CD8-positive, alpha-beta memory T cell (primary cell): ENCODE measurements around the gene GDPD3. TPM values are rescaled to one million over a fixed set of nuclear protein-coding genes. Genes with fewer than 3 reads are reported as not detected.

Source experiments
- CTCF ChIA-PET: fragments of 350-600 bp; sonication (Branson Sonifier 250); formaldehyde crosslinking; loops from one replicate; lab custom pipeline; 2021; ENCODE audit warnings: antibody characterized with exemption; lab: Charles Lee
- POLR2A ChIA-PET: fragments of 350-600 bp; sonication (Branson Sonifier 250); formaldehyde crosslinking; loops from one replicate; lab custom pipeline; 2021; ENCODE audit warnings: antibody characterized with exemption; lab: Charles Lee
- DNase-seq, 5 donors: peaks; one replicate each; pipeline versions ENCODE4 v3.0.0 to v3.0.0-alpha.2; 2020 to 2022; ENCODE audit warnings: mixed read lengths in 1 of 5
- H3K27ac ChIP-seq: one replicate; pipeline ENCODE4 v1.7.0; 2013; ENCODE audit warnings: low read depth, mild to moderate bottlenecking, low read length, moderate library complexity
- H3K27me3 ChIP-seq: 2 replicates; pipeline ENCODE4 v1.7.0; 2013; ENCODE audit warnings: low read length, mild to moderate bottlenecking; ENCODE audit not compliant: insufficient read depth, poor library complexity, severe bottlenecking
- H3K36me3 ChIP-seq: 2 replicates; pipeline ENCODE4 v1.7.0; 2013; ENCODE audit warnings: mild to moderate bottlenecking, low read length, moderate library complexity; ENCODE audit not compliant: insufficient read depth
- H3K4me1 ChIP-seq: 2 replicates; pipeline ENCODE4 v1.7.0; 2013; ENCODE audit warnings: mild to moderate bottlenecking, low read length, moderate library complexity; ENCODE audit not compliant: insufficient read depth
- H3K4me3 ChIP-seq: 2 replicates; pipeline ENCODE4 v1.7.0; 2013; ENCODE audit warnings: mild to moderate bottlenecking, low read length
- H3K9me3 ChIP-seq: 2 replicates; pipeline ENCODE4 v1.7.0; 2013; ENCODE audit warnings: mild to moderate bottlenecking, low read length
- H3K27ac Mint-ChIP-seq, 8 donors: one replicate each; pipeline ENCODE4 v1.8.0; 2020 to 2021; ENCODE audit warnings: mixed read lengths in 8 of 8, mild to moderate bottlenecking in 6 of 8, inconsistent platforms in 3 of 8, moderate library complexity in 3 of 8
- H3K27me3 Mint-ChIP-seq, 2 donors: one replicate each; pipeline ENCODE4 v1.8.0; 2020 to 2021; ENCODE audit warnings: mixed read lengths in 2 of 2, mild to moderate bottlenecking in 1 of 2, moderate library complexity in 1 of 2
- H3K36me3 Mint-ChIP-seq, 3 donors: one replicate each; pipeline ENCODE4 v1.8.0; 2020 to 2021; ENCODE audit warnings: mixed read lengths in 3 of 3, inconsistent platforms in 1 of 3, mild to moderate bottlenecking in 1 of 3
- H3K4me1 Mint-ChIP-seq, 3 donors: one replicate each; pipeline ENCODE4 v1.8.0; 2020 to 2021; ENCODE audit warnings: mixed read lengths in 3 of 3, inconsistent platforms in 1 of 3, mild to moderate bottlenecking in 1 of 3
- H3K4me3 Mint-ChIP-seq, 7 donors: one replicate each; pipeline ENCODE4 v1.8.0; 2020 to 2021; ENCODE audit warnings: mixed read lengths in 7 of 7, mild to moderate bottlenecking in 6 of 7, moderate library complexity in 4 of 7, inconsistent platforms in 2 of 7
- H3K9me3 Mint-ChIP-seq, 5 donors: one replicate each; pipeline ENCODE4 v1.8.0; 2020 to 2022; ENCODE audit warnings: mixed read lengths in 5 of 5, mild to moderate bottlenecking in 3 of 5, moderate library complexity in 2 of 5, inconsistent platforms in 1 of 5
- polyA plus RNA-seq: library from polyadenylated mRNA; unstranded; fragments of 300-500 nt; fragmentation: Illumina TruSeq; gene quantifications from one replicate; pipeline ENCODE4 v1.2.3, GENCODE V29; 2021
- total RNA-seq, 2 experiments: library from RNA; stranded (reverse); gene quantifications; one replicate each; pipeline ENCODE4 v1.2.3, GENCODE V29; 2021

GDPD3 gene
- total and polyA plus RNA-seq, 3 experiments from 2014 or later: 4.7 to 5.3 TPM; not detected in 1

GRCh38 chr16:30145657-30146056 lies 32.3 kb upstream of the GDPD3 start:
- Histone ChIP-seq H3K36me3 (no peaks in the 10 kb centered on the region), H3K4me1 (peaks cover 8% of the 10 kb centered on the region), H3K9me3 (no peaks in the 10 kb centered on the region), H3K27ac (no peak overlapping the region), H3K27me3 (no peaks in the 10 kb centered on the region), H3K4me3 (no peak overlapping the region)
- no peak overlapping the region for H3K4me3 Mint-ChIP-seq
- peaks cover 9 to 13% (median 12%) of the 10 kb centered on the region in 3 donors for H3K4me1 Mint-ChIP-seq
- peak overlapping the region in 2 of 8 donors; percentile 22 to 34 for H3K27ac Mint-ChIP-seq
- peaks cover 0 to 2% of the 10 kb centered on the region in 2 donors for H3K27me3 Mint-ChIP-seq
- ChIA-PET POLR2A (no interaction called here), CTCF (interaction anchor here (0.9 to 1.3 kb wide), 2 partner anchors 37 to 197 kb away, joined by 3 read pairs; partner anchors contain the start of gene CORO1A)
- DNase-seq: no peak
- peaks cover 4 to 15% (median 11%) of the 10 kb centered on the region in 5 donors for H3K9me3 Mint-ChIP-seq
- peaks cover 0 to 6% (median 2%) of the 10 kb centered on the region in 3 donors for H3K36me3 Mint-ChIP-seq

- H3K4me1 Mint-ChIP-seq: peaks cover 11 to 16% (median 14%) of the 10 kb centered on the region in 3 donors
- CTCF ChIA-PET: interaction anchor here (0.9 kb wide), 1 partner anchor 196 kb away, joined by 3 read pairs; no protein-coding TSS in a partner anchor
- H3K9me3 Mint-ChIP-seq: peaks cover 4 to 15% (median 11%) of the 10 kb centered on the region in 5 donors
Observed at GRCh38 chr16:30144917-30145316, 31.6 kb upstream of the GDPD3 start.

GRCh38 chr16:30144017-30144416 lies 30.7 kb upstream of the GDPD3 start:
- H3K4me3 ChIP-seq: no peak overlapping the region
- Mint-ChIP-seq H3K27me3 (peaks cover 0 to 2% of the 10 kb centered on the region in 2 donors), H3K4me3 (no peak overlapping the region), H3K4me1 (peaks cover 15 to 21% (median 19%) of the 10 kb centered on the region in 3 donors), H3K27ac (peak overlapping the region in 1 of 8 donors; percentile 75), H3K9me3 (peaks cover 0 to 6% (median 4%) of the 10 kb centered on the region in 5 donors), H3K36me3 (no peaks in the 10 kb centered on the region)
- H3K36me3 ChIP-seq: no peaks in the 10 kb centered on the region
- no peak for DNase-seq
- no peaks in the 10 kb centered on the region for H3K27me3 ChIP-seq
- ChIA-PET POLR2A (interaction anchor here (1.2 kb wide), 1 partner anchor 239 kb away, joined by 3 read pairs; no protein-coding TSS in a partner anchor), CTCF (interaction anchor here (1.8 to 2.4 kb wide), 2 partner anchors 39 to 52 kb away, joined by 5 to 19 read pairs; partner anchors contain the start of genes CORO1A and TBX6)
- H3K9me3 ChIP-seq: no peaks in the 10 kb centered on the region
- peaks cover 20% of the 10 kb centered on the region for H3K4me1 ChIP-seq
- no peak overlapping the region for H3K27ac ChIP-seq

More at GRCh38 chr16:30144917-30145316, 31.6 kb upstream of the GDPD3 start:
- Mint-ChIP-seq H3K27ac (no peak overlapping the region), H3K36me3 (peaks cover 0 to 6% (median 2%) of the 10 kb centered on the region in 3 donors), H3K4me3 (no peak overlapping the region), H3K27me3 (peaks cover 0 to 2% of the 10 kb centered on the region in 2 donors)
- Histone ChIP-seq H3K9me3 (no peaks in the 10 kb centered on the region), H3K4me1 (peaks cover 12% of the 10 kb centered on the region), H3K27ac (no peak overlapping the region), H3K27me3 (no peaks in the 10 kb centered on the region), H3K4me3 (no peak overlapping the region), H3K36me3 (no peaks in the 10 kb centered on the region)
- no peak for DNase-seq
- POLR2A ChIA-PET: no interaction called here

DNA sequence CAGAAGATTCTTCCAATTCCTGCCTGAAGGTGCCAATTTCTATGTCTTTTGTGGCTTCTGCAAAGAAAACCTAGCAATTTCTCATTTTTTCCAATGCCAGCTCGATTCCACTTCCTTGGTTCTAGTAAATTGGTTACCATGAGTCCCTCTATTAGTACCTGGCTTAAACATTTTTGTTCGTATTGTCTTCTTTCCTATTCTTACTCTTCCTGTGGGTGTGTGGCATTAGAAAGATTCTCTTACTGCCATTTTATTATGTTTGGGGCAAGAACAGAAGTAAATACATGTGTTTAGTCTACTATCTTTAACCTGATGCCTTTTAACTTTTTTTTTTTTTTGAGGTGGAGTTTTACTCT lies 30.0 kb upstream of the GDPD3 start:
- no peaks in the 10 kb centered on the region for H3K9me3 Mint-ChIP-seq
- peaks cover 15 to 21% (median 19%) of the 10 kb centered on the region in 3 donors for H3K4me1 Mint-ChIP-seq
- Histone ChIP-seq H3K27me3 (no peaks in the 10 kb centered on the region), H3K36me3 (no peaks in the 10 kb centered on the region), H3K4me1 (peaks cover 20% of the 10 kb centered on the region), H3K4me3 (no peak overlapping the region), H3K9me3 (no peaks in the 10 kb centered on the region), H3K27ac (no peak overlapping the region)
- no peak overlapping the region for H3K4me3 Mint-ChIP-seq
- ChIA-PET POLR2A (interaction anchor here (0.5 to 1.7 kb wide), 7 partner anchors 40 to 274 kb away, joined by 3 to 10 read pairs (median 4); partner anchors contain the start of gene CORO1A), CTCF (interaction anchor here (0.8 to 2.4 kb wide), 15 partner anchors 10 to 268 kb away, joined by 3 to 22 read pairs (median 5); partner anchors contain the start of genes CORO1A, MAPK3 and TBX6)
- no peak for DNase-seq
- no peaks in the 10 kb centered on the region for H3K27me3 Mint-ChIP-seq
- H3K27ac Mint-ChIP-seq: peak overlapping the region; percentile 8 to 68 (median 35)
- no peaks in the 10 kb centered on the region for H3K36me3 Mint-ChIP-seq

DNA sequence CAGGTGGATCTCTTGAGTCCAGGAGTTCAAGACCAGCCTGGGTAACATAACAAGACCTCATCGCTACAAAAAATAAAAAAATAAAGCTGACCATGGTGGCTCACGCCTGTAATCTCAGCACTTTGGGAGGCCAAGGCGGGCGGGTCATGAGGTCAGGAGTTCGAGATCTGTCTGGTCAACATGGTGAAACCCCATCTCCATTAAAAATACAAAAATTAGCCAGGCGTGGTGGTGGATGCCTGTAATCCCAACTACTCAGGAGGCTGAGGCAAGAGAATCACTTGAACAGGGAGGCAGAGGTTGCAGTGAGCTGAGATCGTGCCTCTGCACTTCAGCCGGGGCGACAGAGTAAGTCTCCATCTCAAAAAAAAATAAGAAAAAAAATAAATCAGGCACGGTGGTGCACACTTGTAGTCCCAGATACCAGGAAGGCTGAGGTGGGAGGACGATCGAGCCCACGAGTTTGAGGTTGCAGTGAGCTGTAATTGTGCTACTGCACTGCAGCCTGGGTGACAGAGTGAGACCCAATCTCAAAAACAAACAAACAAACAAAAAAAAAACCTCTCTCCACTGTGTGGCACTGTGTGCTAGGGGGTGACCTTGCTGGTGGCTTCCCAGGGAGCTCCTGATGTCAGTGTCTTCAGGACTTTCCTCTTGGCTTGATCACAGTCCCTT lies 29.5 kb upstream of the GDPD3 start:
- no peak overlapping the region for H3K4me3 ChIP-seq
- Mint-ChIP-seq H3K4me1 (peaks cover 15 to 21% (median 19%) of the 10 kb centered on the region in 3 donors), H3K9me3 (no peaks in the 10 kb centered on the region), H3K36me3 (no peaks in the 10 kb centered on the region), H3K4me3 (no peak overlapping the region), H3K27me3 (no peaks in the 10 kb centered on the region), H3K27ac (peak overlapping the region; percentile 8 to 77 (median 35))
- no peaks in the 10 kb centered on the region for H3K27me3 ChIP-seq
- H3K36me3 ChIP-seq: no peaks in the 10 kb centered on the region
- DNase-seq: peak in 3 of 5 donors; percentile 38 to 54 (median 45)
- H3K9me3 ChIP-seq: no peaks in the 10 kb centered on the region
- CTCF ChIA-PET: interaction anchor here (0.8 to 2.4 kb wide), 18 partner anchors 9 to 268 kb away, joined by 3 to 22 read pairs (median 4); partner anchors contain the start of genes CORO1A, MAPK3, TBX6 and ZNF771
- POLR2A ChIA-PET: interaction anchor here (0.5 to 1.7 kb wide), 7 partner anchors 25 to 275 kb away, joined by 3 to 10 read pairs (median 4); partner anchors contain the start of gene CORO1A
- H3K27ac ChIP-seq: no peak overlapping the region
- H3K4me1 ChIP-seq: peaks cover 20% of the 10 kb centered on the region

- no peaks in the 10 kb centered on the region for H3K27me3 Mint-ChIP-seq
- Histone ChIP-seq H3K36me3 (no peaks in the 10 kb centered on the region), H3K4me1 (peaks cover 20% of the 10 kb centered on the region), H3K27ac (no peak overlapping the region), H3K27me3 (no peaks in the 10 kb centered on the region), H3K4me3 (no peak overlapping the region), H3K9me3 (no peaks in the 10 kb centered on the region)
- no peaks in the 10 kb centered on the region for H3K36me3 Mint-ChIP-seq
- ChIA-PET POLR2A (interaction anchor here (1.7 kb wide), 1 partner anchor 268 kb away, joined by 7 read pairs; no protein-coding TSS in a partner anchor), CTCF (interaction anchor here (1.2 to 2.4 kb wide), 6 partner anchors 18 to 268 kb away, joined by 3 to 22 read pairs (median 6); partner anchors contain the start of gene TBX6)
- H3K4me3 Mint-ChIP-seq: no peak overlapping the region
- no peak for DNase-seq
- no peak overlapping the region for H3K27ac Mint-ChIP-seq
- H3K4me1 Mint-ChIP-seq: peaks cover 15 to 21% (median 19%) of the 10 kb centered on the region in 3 donors
- no peaks in the 10 kb centered on the region for H3K9me3 Mint-ChIP-seq
Observed at GRCh38 chr16:30141750-30142149, 28.4 kb upstream of the GDPD3 start.

GRCh38 chr16:30139583-30140481 lies 26.5 kb upstream of the GDPD3 start:
- H3K36me3 Mint-ChIP-seq: peaks cover 0 to 2% (median 0%) of the 10 kb centered on the region in 3 donors
- H3K4me3 ChIP-seq: no peak overlapping the region
- ChIA-PET CTCF (interaction anchor here (0.7 to 1.5 kb wide), 3 partner anchors 7 to 396 kb away, joined by 3 to 4 read pairs (median 3); no protein-coding TSS in a partner anchor), POLR2A (interaction anchor here (0.9 kb wide), 1 partner anchor 46 kb away, joined by 3 read pairs; no protein-coding TSS in a partner anchor)
- peak overlapping the region in 3 of 7 donors; percentile 3 to 56 (median 26) for H3K4me3 Mint-ChIP-seq
- H3K4me1 ChIP-seq: peaks cover 20% of the 10 kb centered on the region
- H3K27ac Mint-ChIP-seq: peak overlapping the region in 5 of 8 donors; percentile 9 to 85 (median 57)
- no peaks in the 10 kb centered on the region for H3K27me3 Mint-ChIP-seq
- DNase-seq: no peak
- H3K36me3 ChIP-seq: no peaks in the 10 kb centered on the region
- H3K27me3 ChIP-seq: no peaks in the 10 kb centered on the region
- peaks cover 13 to 16% (median 16%) of the 10 kb centered on the region in 3 donors for H3K4me1 Mint-ChIP-seq
- no peak overlapping the region for H3K27ac ChIP-seq
- no peaks in the 10 kb centered on the region for H3K9me3 Mint-ChIP-seq
- no peaks in the 10 kb centered on the region for H3K9me3 ChIP-seq
